Kidney epithelial cell (primary cell): Measurements from ENCODE around the gene DEGS2. TPM values are rescaled to one million over a fixed set of nuclear protein-coding genes. Genes with fewer than 3 reads are reported as not detected.
"Not testable (repeated sequence)": the region's sequence is repeated elsewhere in the genome, so short reads cannot be mapped to it uniquely, and the experiment has no call there.

Source experiments
- DNase-seq: peaks from one replicate; pipeline ENCODE4 v3.0.0-alpha.2; 2010; ENCODE audit warnings: low read depth
- H3K27me3 ChIP-seq: 2 replicates; pipeline ENCODE4 v1.6.0; 2011; ENCODE audit warnings: low read length; ENCODE audit not compliant: control insufficient read depth, insufficient read depth
- H3K36me3 ChIP-seq: 2 replicates; pipeline ENCODE4 v1.5.1; 2011; ENCODE audit warnings: low read length; ENCODE audit not compliant: control insufficient read depth, insufficient read depth
- H3K4me3 ChIP-seq: 2 replicates; pipeline ENCODE4 v1.5.1; 2011; ENCODE audit warnings: low read depth, mild to moderate bottlenecking, control low read depth, low read length
- CTCF ChIP-seq: IDR thresholded peaks from 2 replicates; pipeline ENCODE4 v1.5.1; 2011; ENCODE audit warnings: mild to moderate bottlenecking, moderate library complexity, low read length, control low read depth, inconsistent platforms; ENCODE audit not compliant: insufficient read depth, poor library complexity, severe bottlenecking
- total RNA-seq: library from RNA; depleted of rRNA; stranded (reverse); fragments of >200 nt; gene quantifications from 2 replicates; pipeline ENCODE4 v1.2.3, GENCODE V29; 2015

Gene DEGS2
- total RNA-seq, 1 donor from 2014 or later, result 0.75 TPM

GRCh38 chr14:100158566-100159093 lies 815 bp downstream of the DEGS2 start:
- DNase-seq, result no peak
- Histone ChIP-seq H3K36me3 (no peaks in the 10 kb centered on the region), H3K27me3 (peaks cover 42% of the 10 kb centered on the region), H3K4me3 (no peak overlapping the region)
- TF ChIP-seq CTCF, result no peak

- not testable (repeated sequence) for H3K4me3 ChIP-seq, DNase-seq, H3K36me3 ChIP-seq
- peaks cover 42% of the 10 kb centered on the region for H3K27me3 ChIP-seq
Observed at GRCh38 chr14:100157548-100158232, 1.8 kb downstream of the DEGS2 start.

- TF ChIP-seq CTCF, result no peak
- Histone ChIP-seq H3K36me3 (no peaks in the 10 kb centered on the region), H3K27me3 (peaks cover 42% of the 10 kb centered on the region), H3K4me3 (no peak overlapping the region)
- no peak for DNase-seq
Observed at GRCh38 chr14:100156776-100157175, 2.7 kb downstream of the DEGS2 start.

- Histone ChIP-seq H3K4me3 (no peak overlapping the region), H3K36me3 (no peaks in the 10 kb centered on the region), H3K27me3 (peaks cover 38% of the 10 kb centered on the region)
- TF ChIP-seq CTCF, result no peak
- no peak for DNase-seq
Observed at GRCh38 chr14:100155756-100156616, 3.5 kb downstream of the DEGS2 start.

GRCh38 chr14:100155049-100155621 lies 4.3 kb downstream of the DEGS2 start:
- Histone ChIP-seq H3K4me3 (no peak overlapping the region), H3K36me3 (no peaks in the 10 kb centered on the region), H3K27me3 (peaks cover 30% of the 10 kb centered on the region)
- no peak for DNase-seq
- peak; percentile 62 for TF ChIP-seq CTCF

GRCh38 chr14:100153560-100153959 lies 5.9 kb downstream of the DEGS2 start:
- H3K4me3 ChIP-seq, result no peak overlapping the region
- no peak for TF ChIP-seq CTCF
- H3K27me3 ChIP-seq, result peaks cover 24% of the 10 kb centered on the region
- DNase-seq, result no peak
- no peaks in the 10 kb centered on the region for H3K36me3 ChIP-seq
